Left renal pelvis (tissue), 4 donors: Measurements from ENCODE around the gene FAM168B. TPM values are rescaled to one million over a fixed set of nuclear protein-coding genes. Genes with fewer than 3 reads are reported as not detected.

Source experiments
- DNase-seq, 4 donors: peaks; one replicate each; pipeline ENCODE4 v3.0.0-alpha.2; 2013; ENCODE audit warnings: low read depth in 4 of 4, low spot score in 3 of 4
- polyA plus RNA-seq, 4 donors: library from polyadenylated mRNA; unstranded; fragments of 120-200 nt; gene quantifications; one replicate each; pipeline ENCODE4 v1.2.1, GENCODE V29; 2013; ENCODE audit not compliant: insufficient read length in 4 of 4

FAM168B gene
- polyA plus RNA-seq, 4 donors: 106 to 121 (median 114) TPM

DNA sequence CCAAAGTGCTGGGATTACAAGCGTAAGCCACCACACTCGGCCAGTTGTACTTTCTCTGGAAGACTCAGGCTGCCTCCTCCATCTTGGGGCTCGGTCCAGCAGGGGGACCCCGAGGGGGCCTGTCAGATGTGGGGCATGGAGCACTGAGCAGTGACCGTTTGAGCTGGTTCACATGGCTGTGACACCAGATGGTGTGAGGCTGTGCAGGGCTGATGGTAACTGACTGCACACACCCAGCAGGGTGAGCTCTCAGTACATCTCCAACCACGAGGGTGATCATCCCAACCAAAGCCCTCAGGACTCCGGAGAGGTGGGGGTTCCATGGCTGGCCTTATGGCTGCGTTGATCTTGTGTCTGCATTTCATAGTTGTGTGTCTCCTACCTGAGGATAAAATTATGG lies 63.4 kb downstream of the FAM168B start:
- DNase-seq: no peak

DNA sequence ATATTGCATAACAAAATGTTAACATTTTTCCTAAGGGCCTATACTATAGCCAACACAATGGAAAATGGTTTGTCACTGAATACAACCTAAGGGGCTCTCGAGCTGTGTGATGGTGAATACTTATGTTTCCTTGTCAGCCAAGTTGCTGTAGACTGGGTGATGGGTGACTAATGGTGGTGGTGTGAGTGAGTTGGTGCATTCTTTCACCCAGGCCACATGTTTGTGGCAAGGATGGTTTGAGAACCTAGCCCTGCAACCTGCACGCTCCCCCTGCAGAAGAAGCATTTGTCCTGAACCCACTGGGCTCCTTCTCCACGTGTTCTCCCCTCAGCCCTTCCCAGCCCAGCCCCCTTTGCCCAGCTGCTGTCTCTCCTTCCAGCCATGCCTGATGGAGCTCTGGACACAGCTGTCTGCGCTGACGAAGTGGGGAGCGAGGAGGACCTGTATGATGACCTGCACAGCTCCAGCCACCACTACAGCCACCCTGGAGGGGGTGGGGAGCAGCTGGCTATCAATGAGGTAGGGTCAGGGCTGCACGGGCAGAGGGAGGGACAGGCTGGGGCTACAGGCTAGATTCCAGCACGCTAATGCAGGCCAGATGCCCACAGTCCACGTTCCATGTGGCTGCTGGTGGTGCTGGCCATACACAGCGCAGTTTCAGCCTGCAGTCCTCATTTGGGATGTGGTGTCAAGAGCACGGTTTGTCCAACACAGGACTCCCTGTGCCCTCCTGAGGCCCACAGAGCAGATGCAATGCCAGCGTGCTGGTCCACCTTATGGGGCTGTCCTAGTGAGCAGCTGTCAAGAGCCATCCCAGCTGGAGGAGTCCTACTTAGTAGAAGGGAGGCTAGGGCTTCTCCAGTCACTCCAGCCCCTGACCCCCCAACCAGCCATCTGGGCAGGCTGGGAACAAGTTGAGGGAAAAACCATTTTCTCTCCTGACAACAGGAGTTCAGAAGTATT lies 65.4 kb downstream of the FAM168B start:
- DNase-seq: no peak

DNA sequence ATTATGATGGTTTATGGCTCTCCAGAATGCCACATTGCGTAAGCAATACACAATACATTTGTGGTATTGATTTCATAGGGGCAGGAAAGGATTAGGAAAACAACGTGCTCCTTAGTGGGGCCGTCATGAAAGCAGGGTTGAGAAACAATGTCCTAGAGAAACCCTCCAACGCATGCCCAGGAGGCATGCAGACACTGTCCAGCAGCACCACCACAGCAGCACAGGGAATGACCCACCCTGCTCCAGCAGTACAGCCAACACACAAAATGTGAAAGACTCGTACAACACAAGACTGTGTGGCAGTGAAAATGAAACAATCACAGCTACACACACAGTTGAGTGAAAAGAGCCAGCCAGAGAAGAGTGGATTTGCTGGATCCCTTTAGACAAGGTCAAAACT lies 66.3 kb downstream of the FAM168B start:
- DNase-seq: no peak

DNA sequence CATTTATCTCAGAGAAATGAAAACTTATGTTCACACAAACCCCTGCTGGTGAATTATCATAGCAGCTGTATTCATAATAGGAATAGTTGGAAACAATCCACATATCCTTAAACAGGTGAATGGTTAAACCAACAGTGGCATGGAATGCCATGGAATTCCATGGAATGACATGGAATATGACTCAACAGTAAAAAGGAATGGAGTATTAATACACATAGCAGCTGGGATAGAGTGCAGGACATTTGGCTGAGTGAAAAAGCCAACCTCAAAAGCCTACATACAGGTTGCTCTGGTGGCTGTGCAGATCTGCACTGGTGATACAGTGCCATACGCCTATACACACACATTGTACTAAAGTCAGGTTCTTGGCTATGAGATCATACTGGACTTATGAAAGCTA lies 69.5 kb downstream of the FAM168B start:
- no peak for DNase-seq

DNA sequence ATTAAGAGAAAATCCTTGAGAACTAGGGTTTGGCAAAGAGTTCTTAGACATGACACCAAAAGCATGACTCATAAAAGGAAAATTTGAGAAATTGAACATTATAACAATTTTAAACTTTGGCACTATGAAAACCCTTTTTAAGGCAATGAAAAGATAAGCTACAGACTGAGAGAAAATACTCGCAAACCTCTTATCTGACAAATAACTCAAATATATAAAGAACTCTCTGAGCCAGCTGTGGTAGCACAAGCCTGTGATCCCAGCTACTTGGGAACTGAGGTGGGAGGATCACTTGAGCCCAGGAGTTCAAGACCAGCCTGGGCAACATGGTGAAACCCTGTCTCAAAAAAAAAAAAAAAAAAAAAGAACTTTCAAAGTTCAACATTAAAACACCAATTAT lies 70.5 kb downstream of the FAM168B start:
- no peak for DNase-seq

DNA sequence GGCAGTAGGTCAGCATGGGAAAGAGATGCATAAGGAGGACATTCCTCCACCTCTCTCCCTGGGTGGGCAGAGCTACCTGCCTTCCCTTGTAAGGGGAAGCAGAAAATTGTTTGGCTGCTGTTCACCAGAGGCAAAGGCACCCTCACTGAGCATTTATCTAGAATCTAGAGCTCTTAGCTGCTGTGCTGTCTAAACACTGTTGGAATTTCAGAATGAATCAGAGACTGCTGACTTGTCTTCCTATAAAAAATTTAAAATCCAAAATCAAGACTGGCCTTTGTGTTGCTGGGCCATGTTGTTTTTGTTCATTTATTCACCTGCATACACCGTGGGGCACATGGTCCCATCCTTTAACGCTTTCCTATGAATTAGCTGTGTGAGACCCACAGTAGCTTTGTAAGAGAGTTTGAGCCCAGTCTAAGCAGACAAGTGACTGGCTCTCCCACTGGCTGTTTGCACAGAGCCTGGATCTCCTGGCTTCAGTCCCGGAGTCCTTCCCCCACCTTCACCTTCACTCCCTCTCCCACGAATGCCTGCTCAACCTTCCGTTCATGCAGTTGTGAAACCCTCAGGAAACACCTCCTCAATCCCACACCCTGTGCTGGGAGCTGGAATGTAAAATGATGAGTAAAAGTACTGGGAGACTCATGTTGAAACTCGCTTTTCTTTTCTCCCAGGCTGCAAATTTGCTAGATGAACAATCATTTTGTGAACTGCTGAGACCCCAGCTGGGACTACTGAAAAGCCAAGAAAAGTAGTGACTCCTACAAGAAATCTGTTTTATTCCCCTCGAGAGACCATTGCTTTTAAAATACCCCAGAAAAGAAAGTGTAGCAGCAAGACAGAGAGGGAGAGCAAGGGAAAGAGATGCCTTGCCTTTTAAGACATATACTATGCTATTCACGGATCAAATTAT lies 76.2 kb downstream of the FAM168B start:
- no peak for DNase-seq

DNA sequence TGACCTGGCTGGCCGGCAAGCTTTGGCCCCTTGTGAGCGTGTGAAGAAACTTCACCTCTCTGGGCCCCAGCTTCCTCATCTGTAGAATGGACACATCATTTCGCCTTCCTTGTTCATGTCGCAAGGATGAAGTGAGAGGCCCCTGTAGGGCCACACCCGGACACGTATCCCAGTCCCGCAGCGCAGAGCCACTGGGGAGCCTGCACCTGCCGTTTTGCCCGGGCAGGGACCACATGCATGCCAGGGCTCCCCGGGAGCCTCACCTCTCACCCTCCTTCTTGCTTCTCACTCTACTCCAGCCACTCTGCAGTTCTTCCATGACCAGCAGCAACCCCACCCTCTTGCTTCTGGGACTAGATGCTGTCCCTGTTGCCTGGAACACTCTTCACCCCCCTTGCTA lies 77.5 kb downstream of the FAM168B start:
- DNase-seq: no peak

DNA sequence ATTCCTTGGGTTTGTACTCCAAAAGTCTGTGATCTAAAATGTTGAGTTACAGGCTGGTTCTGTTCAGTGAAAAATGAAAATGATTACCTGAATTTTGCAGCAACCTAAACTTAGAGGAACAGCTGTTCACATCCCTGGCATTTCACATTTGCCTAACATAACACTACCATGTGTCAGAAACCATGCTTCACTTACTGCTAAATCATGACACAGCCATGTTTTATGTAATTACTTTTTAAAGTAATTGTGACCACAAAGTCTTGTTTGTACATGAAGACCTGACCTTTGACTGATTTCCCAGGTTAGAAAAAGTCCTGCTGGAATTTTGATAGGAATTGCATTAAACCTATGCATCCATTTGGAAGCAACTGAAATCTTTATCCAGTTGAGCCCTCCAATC lies 79.1 kb downstream of the FAM168B start:
- no peak for DNase-seq

DNA sequence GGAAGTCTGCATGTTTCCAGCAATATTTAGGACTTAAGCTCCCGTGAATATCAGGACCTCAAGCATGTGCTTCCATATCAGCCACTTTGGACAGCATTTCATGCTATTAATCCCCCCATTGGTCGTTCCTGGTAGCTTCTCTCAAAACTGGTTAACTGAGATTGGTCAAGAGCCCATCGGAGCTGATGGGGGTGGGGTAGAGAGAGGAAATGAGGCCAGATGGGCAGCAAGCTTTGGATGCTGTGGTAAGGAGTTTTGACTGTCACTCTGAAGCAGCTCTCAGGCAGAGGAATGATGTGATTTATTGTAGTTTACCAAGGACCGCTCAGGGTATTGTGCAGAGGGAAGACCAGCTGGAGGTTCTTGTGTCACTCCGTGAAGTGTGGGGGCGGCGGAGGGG lies 81.8 kb downstream of the FAM168B start:
- no peak for DNase-seq

DNA sequence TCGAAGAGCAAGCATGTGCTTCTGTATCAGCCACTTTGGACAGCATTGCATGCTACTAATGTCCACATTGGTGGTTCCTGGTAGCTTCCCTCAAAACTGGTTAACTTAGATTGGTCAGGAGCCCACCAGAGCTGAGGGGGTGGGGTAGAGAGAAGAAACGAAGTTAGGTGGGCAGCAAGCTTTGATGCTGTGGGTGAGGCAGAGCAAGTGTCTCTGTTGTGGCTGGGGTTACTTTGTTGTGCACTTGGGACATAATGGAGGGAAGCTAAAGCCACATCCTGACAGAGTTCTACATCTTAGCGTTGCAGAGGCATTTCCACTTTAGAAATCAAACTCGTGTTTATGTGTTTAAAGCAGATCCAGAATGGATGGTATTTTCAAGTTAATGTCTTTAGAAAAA lies 82.7 kb downstream of the FAM168B start:
- no peak for DNase-seq

DNA sequence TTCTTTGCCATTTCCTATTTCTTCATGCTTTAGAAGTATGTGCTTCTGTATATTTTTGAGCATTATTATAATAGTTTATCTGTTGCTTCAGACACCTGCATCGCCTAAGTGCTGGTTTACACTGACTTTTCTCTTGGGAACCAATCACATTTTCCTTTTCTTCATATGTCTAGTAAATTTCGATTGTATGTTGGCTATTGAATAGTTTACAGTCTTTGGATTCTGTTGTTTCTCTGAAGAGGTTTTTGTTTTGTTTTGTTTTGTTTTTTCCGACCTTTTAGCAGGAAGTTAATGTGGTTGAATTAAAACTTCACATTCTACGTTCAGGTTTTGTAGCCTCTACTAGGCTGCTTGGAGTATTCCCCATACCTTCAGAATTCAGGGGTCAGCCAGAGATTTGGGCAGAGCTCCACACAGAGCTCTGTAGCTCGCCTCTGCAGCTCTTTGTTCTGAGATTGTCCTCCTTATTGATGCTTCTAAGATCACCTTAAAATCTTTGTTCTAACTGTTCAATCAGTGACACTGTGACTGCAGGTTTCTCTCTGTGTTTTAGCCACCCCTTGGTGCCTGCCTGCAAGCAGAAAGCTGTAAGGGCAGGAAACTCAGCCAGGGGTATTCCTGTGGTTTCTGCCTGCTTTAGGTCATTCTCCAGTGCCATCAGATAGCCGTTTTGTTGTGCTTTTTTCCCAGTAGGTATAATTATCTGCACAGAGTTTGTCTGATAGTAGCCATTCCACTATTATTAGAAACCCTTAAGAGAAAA lies 83.4 kb downstream of the FAM168B start:
- no peak for DNase-seq

DNA sequence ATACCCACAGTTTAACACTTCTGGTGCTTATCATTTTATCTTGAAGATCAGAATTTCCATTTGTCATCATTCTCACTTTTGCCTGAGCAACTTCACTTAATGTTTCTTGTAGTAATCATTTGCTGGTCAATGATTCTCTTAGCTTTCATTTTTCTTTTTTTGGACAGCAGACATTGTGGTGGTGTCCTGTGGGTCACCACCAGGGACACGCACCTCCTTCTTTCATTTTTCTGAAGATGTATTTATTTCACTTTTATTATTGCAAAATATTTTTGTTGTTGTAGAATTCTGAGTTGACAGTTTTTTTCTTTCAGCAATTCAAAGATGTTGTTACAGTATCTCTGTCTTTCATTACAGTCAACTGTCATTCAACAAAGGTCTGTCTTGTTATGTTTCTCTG lies 84.3 kb downstream of the FAM168B start:
- no peak for DNase-seq

DNA sequence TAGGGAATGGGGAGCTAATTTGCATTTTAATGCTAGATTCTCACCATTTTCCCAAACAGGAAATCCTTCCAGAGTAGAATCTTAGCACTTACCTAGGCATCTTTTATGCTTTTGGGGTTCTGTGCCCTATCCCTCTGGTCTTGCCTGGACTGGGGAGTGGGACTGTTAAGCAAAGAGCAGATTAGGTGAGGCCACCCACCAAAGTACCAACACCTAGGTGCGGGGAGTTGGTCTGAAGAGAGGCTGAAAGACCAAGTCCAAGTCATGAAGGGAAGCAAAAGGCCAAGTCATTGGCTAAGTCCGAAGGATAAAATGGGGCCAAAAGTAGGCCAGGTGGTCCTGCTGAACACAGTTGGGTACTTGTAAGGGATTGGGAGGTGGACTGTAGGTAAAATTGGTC lies 86.7 kb downstream of the FAM168B start:
- no peak for DNase-seq

DNA sequence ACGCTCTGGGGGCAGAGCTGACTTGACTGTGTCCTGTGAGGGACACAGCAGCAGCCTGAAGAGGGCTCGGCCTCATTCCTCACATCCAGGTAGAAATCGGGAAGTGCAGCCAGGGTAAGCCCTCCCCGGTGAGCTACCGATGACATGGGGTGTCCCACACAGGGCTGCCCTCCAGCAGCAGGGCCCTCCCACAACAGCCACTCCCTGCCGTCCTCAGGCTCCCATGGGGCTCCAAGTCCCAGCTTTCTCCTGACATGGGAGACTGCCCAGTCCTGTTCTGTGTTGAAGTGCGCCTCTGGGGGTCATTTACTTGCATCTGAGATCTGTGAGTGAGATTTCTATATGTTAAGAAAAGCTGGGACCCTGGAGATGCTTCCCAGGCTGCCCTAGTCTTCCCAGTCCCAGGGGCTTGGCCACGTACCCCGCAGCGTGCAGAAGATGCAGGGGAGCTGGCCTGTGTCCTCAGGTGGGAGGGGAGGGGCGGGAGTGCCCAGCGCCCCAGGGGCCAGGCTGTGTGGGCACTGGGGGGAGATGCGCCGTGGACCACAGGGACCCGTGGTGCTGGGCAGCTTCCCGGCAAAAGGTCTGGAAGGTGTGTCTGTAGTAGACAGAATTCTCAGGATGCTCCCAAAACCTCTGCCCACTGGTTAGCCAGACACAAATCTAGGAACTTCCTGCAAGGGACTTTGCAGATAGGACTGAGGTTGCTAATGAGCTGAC lies 87.9 kb downstream of the FAM168B start:
- DNase-seq: no peak

DNA sequence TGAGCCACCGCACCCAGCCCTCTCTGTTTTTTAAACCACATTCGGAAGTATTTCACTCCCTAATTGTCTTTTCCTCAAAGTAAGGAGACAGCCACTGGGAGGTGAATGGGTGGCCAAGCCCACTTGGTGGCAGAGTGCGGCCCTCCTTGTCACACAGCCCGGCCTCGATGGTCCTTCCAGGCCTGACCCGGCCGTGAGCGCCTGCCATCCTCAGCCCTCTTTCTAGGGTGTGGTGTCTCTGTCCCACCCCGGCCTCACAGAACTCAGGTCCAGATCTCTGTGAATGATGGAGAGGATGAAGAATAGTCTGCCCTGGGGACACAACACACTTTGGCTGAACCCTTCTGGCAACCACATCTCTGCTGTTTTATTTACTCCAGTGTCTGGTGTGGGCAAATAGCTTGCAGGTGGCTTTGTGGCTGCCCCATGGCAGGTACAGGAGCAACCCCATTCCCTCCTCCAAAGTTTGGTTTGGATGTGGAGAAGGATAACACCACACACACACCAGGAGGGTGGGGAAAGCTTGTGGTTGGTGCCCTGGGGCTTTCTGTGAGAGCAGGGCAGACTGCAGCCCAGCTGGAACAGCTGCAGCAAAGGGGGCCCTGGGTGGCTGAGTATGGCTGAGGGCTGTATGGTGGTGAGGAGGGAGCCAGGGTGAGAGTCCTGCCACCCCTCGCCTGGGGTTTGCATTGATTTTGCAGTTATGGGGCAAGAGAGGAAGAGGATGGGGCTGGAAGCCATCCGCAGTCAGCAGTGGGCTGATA lies 88.6 kb downstream of the FAM168B start:
- DNase-seq: no peak

DNA sequence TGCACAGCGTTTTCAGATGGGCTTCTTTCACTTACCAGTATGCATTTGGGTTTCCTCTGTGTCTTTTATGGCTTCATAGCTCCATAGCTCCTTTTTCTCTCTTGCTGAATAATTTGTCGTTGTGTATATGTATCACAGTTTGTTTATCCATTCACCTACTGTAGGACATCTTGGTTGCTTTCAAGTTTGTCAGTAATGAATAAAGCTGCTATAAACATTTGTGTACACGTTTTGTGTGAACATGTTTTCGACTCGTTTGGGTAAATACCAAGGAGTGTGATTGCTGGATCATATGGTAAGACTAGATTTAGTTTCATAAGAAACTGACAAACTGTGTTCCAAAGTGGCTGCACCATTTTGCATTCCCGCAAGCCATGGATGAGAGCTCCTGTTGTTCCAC lies 94.7 kb downstream of the FAM168B start:
- no peak for DNase-seq
